Measurements from ENCODE around the gene ZC3H4.

DNA sequence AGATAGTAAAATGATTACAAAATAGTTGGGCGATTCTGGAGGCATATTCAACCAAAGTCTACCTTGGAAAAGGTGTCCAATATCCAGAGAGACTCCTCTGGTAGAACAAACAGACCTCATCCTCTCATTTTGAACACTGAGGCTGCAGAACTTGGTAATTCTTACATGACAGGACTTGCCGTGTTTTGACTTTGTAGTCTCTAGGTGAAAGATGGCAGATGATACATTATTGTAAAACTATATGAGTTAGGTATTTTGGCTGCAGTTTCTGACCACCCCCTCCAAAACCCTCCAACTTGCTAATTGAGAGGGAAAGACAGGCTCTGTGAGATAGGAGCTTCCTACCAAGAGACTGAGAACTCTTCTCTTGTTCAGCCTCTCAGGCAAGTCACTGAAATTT lies 39.7 kb upstream of the ZC3H4 start:
- TF ChIP-seq SNAI2 (CRISPR knock-in tag; IDR thresholded peaks at IDR 0.05), result no peak
- TF ChIP-seq, protein P1, sequence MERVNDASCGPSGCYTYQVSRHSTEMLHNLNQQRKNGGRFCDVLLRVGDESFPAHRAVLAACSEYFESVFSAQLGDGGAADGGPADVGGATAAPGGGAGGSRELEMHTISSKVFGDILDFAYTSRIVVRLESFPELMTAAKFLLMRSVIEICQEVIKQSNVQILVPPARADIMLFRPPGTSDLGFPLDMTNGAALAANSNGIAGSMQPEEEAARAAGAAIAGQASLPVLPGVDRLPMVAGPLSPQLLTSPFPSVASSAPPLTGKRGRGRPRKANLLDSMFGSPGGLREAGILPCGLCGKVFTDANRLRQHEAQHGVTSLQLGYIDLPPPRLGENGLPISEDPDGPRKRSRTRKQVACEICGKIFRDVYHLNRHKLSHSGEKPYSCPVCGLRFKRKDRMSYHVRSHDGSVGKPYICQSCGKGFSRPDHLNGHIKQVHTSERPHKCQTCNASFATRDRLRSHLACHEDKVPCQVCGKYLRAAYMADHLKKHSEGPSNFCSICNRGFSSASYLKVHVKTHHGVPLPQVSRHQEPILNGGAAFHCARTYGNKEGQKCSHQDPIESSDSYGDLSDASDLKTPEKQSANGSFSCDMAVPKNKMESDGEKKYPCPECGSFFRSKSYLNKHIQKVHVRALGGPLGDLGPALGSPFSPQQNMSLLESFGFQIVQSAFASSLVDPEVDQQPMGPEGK (CRISPR knock-in tag; IDR thresholded peaks at IDR 0.05; ENCODE audit: borderline replicate concordance), result no peak
- TF ChIP-seq, protein P2, sequence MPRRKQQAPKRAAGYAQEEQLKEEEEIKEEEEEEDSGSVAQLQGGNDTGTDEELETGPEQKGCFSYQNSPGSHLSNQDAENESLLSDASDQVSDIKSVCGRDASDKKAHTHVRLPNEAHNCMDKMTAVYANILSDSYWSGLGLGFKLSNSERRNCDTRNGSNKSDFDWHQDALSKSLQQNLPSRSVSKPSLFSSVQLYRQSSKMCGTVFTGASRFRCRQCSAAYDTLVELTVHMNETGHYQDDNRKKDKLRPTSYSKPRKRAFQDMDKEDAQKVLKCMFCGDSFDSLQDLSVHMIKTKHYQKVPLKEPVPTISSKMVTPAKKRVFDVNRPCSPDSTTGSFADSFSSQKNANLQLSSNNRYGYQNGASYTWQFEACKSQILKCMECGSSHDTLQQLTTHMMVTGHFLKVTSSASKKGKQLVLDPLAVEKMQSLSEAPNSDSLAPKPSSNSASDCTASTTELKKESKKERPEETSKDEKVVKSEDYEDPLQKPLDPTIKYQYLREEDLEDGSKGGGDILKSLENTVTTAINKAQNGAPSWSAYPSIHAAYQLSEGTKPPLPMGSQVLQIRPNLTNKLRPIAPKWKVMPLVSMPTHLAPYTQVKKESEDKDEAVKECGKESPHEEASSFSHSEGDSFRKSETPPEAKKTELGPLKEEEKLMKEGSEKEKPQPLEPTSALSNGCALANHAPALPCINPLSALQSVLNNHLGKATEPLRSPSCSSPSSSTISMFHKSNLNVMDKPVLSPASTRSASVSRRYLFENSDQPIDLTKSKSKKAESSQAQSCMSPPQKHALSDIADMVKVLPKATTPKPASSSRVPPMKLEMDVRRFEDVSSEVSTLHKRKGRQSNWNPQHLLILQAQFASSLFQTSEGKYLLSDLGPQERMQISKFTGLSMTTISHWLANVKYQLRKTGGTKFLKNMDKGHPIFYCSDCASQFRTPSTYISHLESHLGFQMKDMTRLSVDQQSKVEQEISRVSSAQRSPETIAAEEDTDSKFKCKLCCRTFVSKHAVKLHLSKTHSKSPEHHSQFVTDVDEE (CRISPR knock-in tag; IDR thresholded peaks at IDR 0.05), result no peak
- no peak for TF ChIP-seq ZFP3 (CRISPR knock-in tag; IDR thresholded peaks at IDR 0.05)
